GM12878 (cell line): ENCODE results near the gene GPRC5D. TPM values are rescaled to one million over a fixed set of nuclear protein-coding genes. Genes with fewer than 3 reads are reported as not detected.

Source experiments
- ATAC-seq: fragments of 200-7000 bp; cut with Tn5 transposase; 3 replicates; pipeline ENCODE4 v1.9.1; 2020; ENCODE audit warnings: mild to moderate bottlenecking, moderate library complexity
- BruUV-seq: library from RNA; stranded (reverse); fragments of 400-500 nt; replicated peaks from 2 replicates; lab custom pipeline; 2021; lab: Mats Ljungman, UMichigan
- CTCF ChIA-PET: fragments of 300-600 bp; sonication (Branson Sonifier 250); formaldehyde crosslinking; extraction: SDS; loops from one replicate; lab custom pipeline; 2021; ENCODE audit warnings: inconsistent platforms; lab: Yijun Ruan, JAX
- POLR2A ChIA-PET: fragments of 350-600 bp; formaldehyde crosslinking; extraction: SDS; loops from one replicate; lab custom pipeline; 2021; ENCODE audit warnings: inconsistent platforms; lab: Charles Lee
- RAD21 ChIA-PET: fragments of 300-600 bp; sonication (Branson Sonifier 250); formaldehyde crosslinking; loops from one replicate; lab custom pipeline; 2023; ENCODE audit warnings: antibody characterized with exemption; ENCODE audit not compliant: unreplicated experiment; lab: Charles Lee
- SMC1A ChIA-PET: fragments of 300-600 bp; sonication (Branson Sonifier 250); formaldehyde crosslinking; loops from one replicate; lab custom pipeline; 2023; ENCODE audit not compliant: unreplicated experiment, uncharacterized antibody; lab: Charles Lee
- DNase-seq: peaks from one replicate; pipeline ENCODE4 v3.0.0-alpha.2; 2011; ENCODE audit warnings: low read depth, low spot score
- FAIRE-seq: peaks from 3 replicates; lab custom pipeline; 2011; peaks lifted over from hg19 to GRCh38; lab: Jason Lieb, UNC
- H2AFZ ChIP-seq: 2 replicates; pipeline ENCODE4 v1.6.0; 2011; ENCODE audit warnings: low read depth, low read length, control low read depth; ENCODE audit not compliant: control insufficient read depth
- H3K27ac ChIP-seq: 2 replicates; pipeline ENCODE4 v1.5.1; 2011; ENCODE audit warnings: control low read depth; ENCODE audit not compliant: control insufficient read depth, insufficient read depth
- H3K27me3 ChIP-seq, 2 experiments: replicated peaks in 1 of 2; 2 replicates each; pipeline versions ENCODE4 v1.6.0 to v1.6.1; 2011; ENCODE audit warnings: low read length in 1 of 2; ENCODE audit not compliant: control insufficient read depth in 2 of 2, insufficient read depth in 2 of 2
- H3K36me3 ChIP-seq, 2 experiments: 2 replicates each; pipeline ENCODE4 v1.5.1; 2011; ENCODE audit warnings: low read length in 1 of 2; ENCODE audit not compliant: control insufficient read depth in 2 of 2, insufficient read depth in 2 of 2
- H3K4me1 ChIP-seq: 2 replicates; pipeline ENCODE4 v1.6.1; 2011; ENCODE audit warnings: mild to moderate bottlenecking, low read length, moderate library complexity, mixed read lengths; ENCODE audit not compliant: control insufficient read depth, insufficient read depth
- H3K4me2 ChIP-seq: 2 replicates; pipeline ENCODE4 v1.6.0; 2011; ENCODE audit warnings: control low read depth; ENCODE audit not compliant: control insufficient read depth, insufficient read depth
- H3K4me3 ChIP-seq: fragments of 200-600 bp; sonication (generic); 2 replicates; pipeline ENCODE4 v1.5.1; 2016
- H3K79me2 ChIP-seq: 2 replicates; pipeline ENCODE4 v1.6.0; 2011; ENCODE audit warnings: low read length; ENCODE audit not compliant: control insufficient read depth, insufficient read depth
- H3K9ac ChIP-seq: 2 replicates; pipeline ENCODE4 v1.8.0; 2011; ENCODE audit warnings: low read length, control low read depth, mixed read lengths; ENCODE audit not compliant: control insufficient read depth, insufficient read depth
- H3K9me3 ChIP-seq: replicated peaks from 3 replicates; pipeline ENCODE4 v1.5.1; 2011; ENCODE audit warnings: mild to moderate bottlenecking, low read length; ENCODE audit not compliant: control insufficient read depth, insufficient read depth
- H4K20me1 ChIP-seq: 2 replicates; pipeline ENCODE4 v1.6.0; 2011; ENCODE audit not compliant: control insufficient read depth, insufficient read depth
- IKZF1 ChIP-seq: fragments of 450-650 bp; conservative IDR thresholded peaks from 2 replicates; pipeline ENCODE4 v1.6.1; 2017; ENCODE audit warnings: antibody characterized with exemption, mild to moderate bottlenecking
- KDM1A ChIP-seq: fragments of 200-600 bp; sonication (generic); IDR thresholded peaks from 2 replicates; pipeline ENCODE4 v1.6.1; 2016; ENCODE audit warnings: borderline replicate concordance
- NFXL1 ChIP-seq: fragments of 450-650 bp; IDR thresholded peaks from 2 replicates; pipeline ENCODE4 v1.6.1; 2017; ENCODE audit warnings: antibody characterized with exemption, mild to moderate bottlenecking, borderline replicate concordance
- POLR2AphosphoS2 ChIP-seq: IDR thresholded peaks from 2 replicates; pipeline ENCODE4 v1.6.1; 2011; ENCODE audit warnings: low read depth, mild to moderate bottlenecking, low read length, improper control_type of control experiment, moderate library complexity
- RFX5 ChIP-seq: IDR thresholded peaks from 2 replicates; pipeline ENCODE4 v1.6.1; 2011; ENCODE audit warnings: low read depth, low read length, improper control_type of control experiment
- SKIL ChIP-seq: fragments of 450-650 bp; IDR thresholded peaks from 2 replicates; pipeline ENCODE4 v1.6.1; 2017; ENCODE audit warnings: mild to moderate bottlenecking, low read depth, inconsistent platforms; ENCODE audit not compliant: poor library complexity, severe bottlenecking
- SMC3 ChIP-seq: IDR thresholded peaks from 2 replicates; pipeline ENCODE4 v1.6.1; 2011; ENCODE audit warnings: low read length, improper control_type of control experiment, borderline replicate concordance
- USF1 ChIP-seq: IDR thresholded peaks from 2 replicates; pipeline ENCODE4 v1.6.1; 2011; ENCODE audit warnings: borderline replicate concordance, low read depth, mild to moderate bottlenecking, moderate library complexity, mixed read lengths, low read length; ENCODE audit not compliant: insufficient read depth; ENCODE audit errors: extremely low read length
- WRNIP1 ChIP-seq: IDR thresholded peaks from 2 replicates; pipeline ENCODE4 v1.6.1; 2011; ENCODE audit warnings: low read depth, low read length, improper control_type of control experiment, borderline replicate concordance
- WGBS: methylation state at CpG from one replicate; pipeline ENCODE4 v1.1.6; 2016; ENCODE audit warnings: low lambda C conversion rate; ENCODE audit not compliant: insufficient replicate concordance, insufficient coverage; ENCODE audit errors: missing lambda C conversion rate; 5-methylcytosine and 5-hydroxymethylcytosine counted together
- in situ Hi-C: fragments of 300-500 bp; cut with MboI; formaldehyde crosslinking; loops from 9 replicates; pipeline ENCODE4 v1.14.3; 2018; ENCODE audit warnings: mixed read lengths
- intact Hi-C: fragments of 100-400 bp; cut with micrococcal nuclease; formaldehyde crosslinking; loops from one replicate; pipeline ENCODE4 v1.14.2; 2022; ENCODE audit not compliant: unreplicated experiment
- polyA plus RNA-seq, 11 experiments: library from polyadenylated mRNA; depleted of rRNA in 4 of 11; unstranded in 6 of 11; stranded (reverse) in 5 of 11; fragments of >200 nt; fragmentation: Nextera tagmentation in 4 of 11; fragmentation: Illumina TruSeq in 1 of 11; extraction: Ambion mirVana in 4 of 11; extraction: Trizol in 1 of 11; gene quantifications; 1 replicate in 1 of 11; 2 replicates in 10 of 11; pipeline versions ENCODE4 v1.2.1 to v1.2.3, GENCODE V29; 2011 to 2016; ENCODE audit warnings: inconsistent platforms in 2 of 11, missing spikeins in 2 of 11, low read depth in 1 of 11
- total RNA-seq, 4 experiments: library from RNA; depleted of rRNA in 3 of 4; stranded (reverse); fragments of >200 nt in 3 of 4; fragmentation: Illumina TruSeq in 1 of 4; extraction: Trizol in 1 of 4; gene quantifications; 2 replicates each; pipeline versions ENCODE4 v1.2.1 to v1.2.3, GENCODE V29; 2013 to 2021

Gene GPRC5D
- total and polyA plus RNA-seq, 10 of the 15 experiments (the other 5 are each of a cell fraction or from before 2014, with no cell fraction given): 0.18 to 0.90 (median 0.37) TPM; not detected in 3

- Histone ChIP-seq H3K27me3 (peaks cover 0 to 5% of the 10 kb centered on the region in 2 experiments; a peak in 2 of 4 replicates), H3K4me1 (no peaks in the 10 kb centered on the region), H3K9me3 (no peaks in the 10 kb centered on the region), H2AFZ (no peak overlapping the region), H3K36me3 (no peaks in the 10 kb centered on the region), H3K27ac (no peak overlapping the region), H4K20me1 (no peaks in the 10 kb centered on the region), H3K9ac (no peak overlapping the region), H3K79me2 (no peaks in the 10 kb centered on the region), H3K4me3 (no peak overlapping the region), H3K4me2 (no peak overlapping the region)
- DNase-seq (no peak), FAIRE-seq (no peak), ATAC-seq (no peak)
- ChIA-PET CTCF (no interaction called here), RAD21 (no interaction called here), POLR2A (no interaction called here), SMC1A (interaction anchor here (0.8 kb wide), 1 partner anchor 308 kb away, joined by 3 read pairs; no protein-coding TSS in a partner anchor)
- in situ Hi-C loops (no loop called here), intact Hi-C loops (no loop called here)
- TF ChIP-seq WRNIP1: no peak
- TF ChIP-seq KDM1A: no peak
- TF ChIP-seq POLR2AphosphoS2: no peak
- TF ChIP-seq SKIL: no peak
- TF ChIP-seq SMC3: no peak
- TF ChIP-seq USF1: no peak
- no peak for TF ChIP-seq NFXL1
- no peak for TF ChIP-seq IKZF1
- no peak for TF ChIP-seq RFX5
- no TSS peak for BruUV-seq
- WGBS: 64% methylated on average over 7 of the region's 7 CpGs
Observed at GRCh38 chr12:12946686-12947355, 5.1 kb downstream of the GPRC5D start.
